T-cell (primary cell): Measurements from ENCODE around the gene HOXC10. TPM values are rescaled to one million over a fixed set of nuclear protein-coding genes. Genes with fewer than 3 reads are reported as not detected.

Experiments
- ATAC-seq, 4 experiments: fragments of 200-7000 bp in 3 of 4; fragments of 150-1000 bp in 1 of 4; cut with Tn5 transposase; replicated peaks in 1 of 4; 1 replicate in 3 of 4; 2 replicates in 1 of 4; pipeline ENCODE4 v1.10.0; 2021; ENCODE audit warnings: moderate library complexity in 3 of 4, mild to moderate bottlenecking in 2 of 4, moderate number of reproducible peaks in 1 of 4
- CTCF ChIA-PET, 2 donors: fragments of 300-600 bp; sonication (Branson Sonifier 250); formaldehyde crosslinking; loops; one replicate each; lab custom pipeline; 2022; ENCODE audit warnings: antibody characterized with exemption in 2 of 2; lab: Charles Lee
- POLR2A ChIA-PET, 2 donors: fragments of 300-600 bp; sonication (Branson Sonifier 250); formaldehyde crosslinking; loops; one replicate each; lab custom pipeline; 2022; ENCODE audit warnings: antibody characterized with exemption in 2 of 2; lab: Charles Lee
- DNase-seq, 35 experiments: peaks; one replicate each; pipeline versions ENCODE4 v3.0.0 to v3.0.0-alpha.2; 2013 to 2023
- H3K27ac ChIP-seq: one replicate; pipeline ENCODE4 v1.5.1; 2013; ENCODE audit warnings: low read length
- H3K27me3 ChIP-seq, 2 experiments: replicated peaks in 1 of 2; 1 replicate in 1 of 2; 2 replicates in 1 of 2; pipeline versions ENCODE4 v1.6.1 to v1.7.0; 2013; ENCODE audit warnings: low read length in 1 of 2, mixed read lengths in 1 of 2; ENCODE audit not compliant: control insufficient read depth in 2 of 2, insufficient read depth in 2 of 2; ENCODE audit errors: extremely low read depth in 1 of 2
- H3K36me3 ChIP-seq, 2 donors: 1 replicate in 1 of 2; 2 replicates in 1 of 2; pipeline versions ENCODE4 v1.6.1 to v1.7.0; 2013; ENCODE audit warnings: low read length in 1 of 2; ENCODE audit not compliant: control insufficient read depth in 2 of 2, insufficient read depth in 1 of 2; ENCODE audit errors: extremely low read depth in 1 of 2
- H3K4me1 ChIP-seq, 2 experiments: 1 replicate in 1 of 2; 2 replicates in 1 of 2; pipeline versions ENCODE4 v1.6.1 to v1.7.0; 2013; ENCODE audit warnings: low read length in 2 of 2, mixed read lengths in 1 of 2; ENCODE audit not compliant: insufficient read depth in 2 of 2, control insufficient read depth in 1 of 2; ENCODE audit errors: extremely low read depth in 1 of 2
- H3K4me3 ChIP-seq, 2 donors: 1 replicate in 1 of 2; 2 replicates in 1 of 2; pipeline versions ENCODE4 v1.5.1 to v1.7.0; 2013; ENCODE audit warnings: mild to moderate bottlenecking in 2 of 2, low read length in 1 of 2, moderate library complexity in 1 of 2; ENCODE audit not compliant: control insufficient read depth in 1 of 2; ENCODE audit errors: extremely low read depth in 1 of 2
- H3K9me3 ChIP-seq: 2 replicates; pipeline ENCODE4 v1.7.0; 2013
- H3K27ac Mint-ChIP-seq, 2 donors: one replicate each; pipeline ENCODE4 v1.8.0; 2020 to 2021; ENCODE audit warnings: mild to moderate bottlenecking in 2 of 2, mixed read lengths in 2 of 2
- H3K27me3 Mint-ChIP-seq, 2 donors: one replicate each; pipeline ENCODE4 v1.8.0; 2021 to 2022; ENCODE audit warnings: mixed read lengths in 2 of 2
- H3K36me3 Mint-ChIP-seq: one replicate; pipeline ENCODE4 v1.8.0; 2021; ENCODE audit warnings: mixed read lengths
- H3K4me1 Mint-ChIP-seq, 3 donors: one replicate each; pipeline ENCODE4 v1.8.0; 2020 to 2022; ENCODE audit warnings: mixed read lengths in 3 of 3, mild to moderate bottlenecking in 1 of 3
- H3K4me3 Mint-ChIP-seq, 3 donors: one replicate each; pipeline ENCODE4 v1.8.0; 2020 to 2022; ENCODE audit warnings: mild to moderate bottlenecking in 3 of 3, mixed read lengths in 3 of 3, moderate library complexity in 3 of 3
- H3K9me3 Mint-ChIP-seq, 3 donors: one replicate each; pipeline ENCODE4 v1.8.0; 2020 to 2022; ENCODE audit warnings: mixed read lengths in 3 of 3
- WGBS: methylation state at CpG from one replicate; pipeline ENCODE4 v1.1.5; 2013; ENCODE audit warnings: missing lambda C conversion rate; ENCODE audit not compliant: insufficient coverage; 5-methylcytosine and 5-hydroxymethylcytosine counted together
- total RNA-seq, 35 experiments: library from RNA in 6 of 35; stranded (reverse) in 6 of 35; fragments of 120-200 nt in 1 of 35; gene quantifications; one replicate each; pipeline versions ENCODE4 v1.2.1 to v1.2.4 and lab custom pipeline; 2013 to 2026

The HOXC10 gene
- total RNA-seq, 5 donors from 2014 or later (not counting 1 experiment from before 2014, with no cell fraction given), result 0.30 TPM; not detected in 4

GRCh38 chr12:53939141-53940108, 45.5 kb upstream of the HOXC10 start:
- POLR2A ChIA-PET, result no interaction called here
- peaks cover 0 to 3% (median 0%) of the 10 kb centered on the region in 3 donors for H3K9me3 Mint-ChIP-seq
- H3K4me3 Mint-ChIP-seq, result peak overlapping the region in 1 of 3 donors; percentile 3
- DNase-seq (no peak), ATAC-seq (peak in 1 of 4 experiments; percentile 24)
- no peaks in the 10 kb centered on the region for H3K36me3 Mint-ChIP-seq
- Histone ChIP-seq H3K9me3 (no peaks in the 10 kb centered on the region), H3K36me3 (no peaks in the 10 kb centered on the region), H3K27me3 (peaks cover 34 to 74% of the 10 kb centered on the region in 2 experiments), H3K27ac (no peak overlapping the region), H3K4me3 (no peak overlapping the region), H3K4me1 (peaks cover 0 to 23% of the 10 kb centered on the region in 2 experiments)
- peaks cover 84 to 87% of the 10 kb centered on the region in 2 donors for H3K27me3 Mint-ChIP-seq
- CTCF ChIA-PET, result no interaction called here
- WGBS, result 15% methylated on average over 83 of the region's 91 CpGs
- H3K4me1 Mint-ChIP-seq, result peaks cover 15 to 28% (median 18%) of the 10 kb centered on the region in 3 donors
- peak overlapping the region in 1 of 2 donors; percentile 31 for H3K27ac Mint-ChIP-seq

- H3K27ac Mint-ChIP-seq, result no peak overlapping the region
- Histone ChIP-seq H3K27ac (no peak overlapping the region), H3K4me1 (peaks cover 0 to 30% of the 10 kb centered on the region in 2 experiments), H3K9me3 (no peaks in the 10 kb centered on the region), H3K27me3 (peaks cover 34 to 74% of the 10 kb centered on the region in 2 experiments), H3K4me3 (no peak overlapping the region), H3K36me3 (no peaks in the 10 kb centered on the region)
- no peak overlapping the region for H3K4me3 Mint-ChIP-seq
- DNase-seq, result no peak
- ChIA-PET POLR2A (interaction anchor here in 1 of 2 donors (0.5 kb wide), 1 partner anchor 47 kb away, joined by 5 read pairs; no protein-coding TSS in a partner anchor), CTCF (no interaction called here)
- no CpG with 5 or more reads among the region's 9 CpGs for WGBS
- H3K9me3 Mint-ChIP-seq, result peaks cover 0 to 3% (median 0%) of the 10 kb centered on the region in 3 donors
- no peaks in the 10 kb centered on the region for H3K36me3 Mint-ChIP-seq
- ATAC-seq, result no peak
- H3K4me1 Mint-ChIP-seq, result peaks cover 13 to 30% (median 21%) of the 10 kb centered on the region in 3 donors
- H3K27me3 Mint-ChIP-seq, result peaks cover 85 to 87% of the 10 kb centered on the region in 2 donors
These were observed 44.4 kb upstream of the HOXC10 start for GRCh38 chr12:53940443-53941014.

GRCh38 chr12:53941187-53941586, 43.8 kb upstream of the HOXC10 start:
- DNase-seq, result no peak
- Histone ChIP-seq H3K27ac (no peak overlapping the region), H3K36me3 (no peaks in the 10 kb centered on the region), H3K4me1 (peaks cover 0 to 25% of the 10 kb centered on the region in 2 experiments), H3K9me3 (no peaks in the 10 kb centered on the region), H3K4me3 (no peak overlapping the region), H3K27me3 (peaks cover 38 to 74% of the 10 kb centered on the region in 2 experiments)
- Mint-ChIP-seq H3K9me3 (peaks cover 0 to 3% (median 0%) of the 10 kb centered on the region in 3 donors), H3K4me1 (peaks cover 6 to 24% (median 14%) of the 10 kb centered on the region in 3 donors), H3K4me3 (no peak overlapping the region), H3K36me3 (no peaks in the 10 kb centered on the region), H3K27ac (no peak overlapping the region), H3K27me3 (peaks cover 85 to 87% of the 10 kb centered on the region in 2 donors)
- CTCF ChIA-PET, result no interaction called here
- no peak for ATAC-seq
- POLR2A ChIA-PET, result interaction anchor here in 1 of 2 donors (0.5 kb wide), 1 partner anchor 47 kb away, joined by 5 read pairs; no protein-coding TSS in a partner anchor

- no peak overlapping the region for H3K4me3 Mint-ChIP-seq
- Histone ChIP-seq H3K36me3 (no peaks in the 10 kb centered on the region), H3K4me3 (no peak overlapping the region), H3K9me3 (no peaks in the 10 kb centered on the region), H3K4me1 (peaks cover 0 to 25% of the 10 kb centered on the region in 2 experiments), H3K27ac (no peak overlapping the region), H3K27me3 (peaks cover 38 to 74% of the 10 kb centered on the region in 2 experiments)
- ChIA-PET CTCF (interaction anchor here in 1 of 2 donors (0.7 kb wide), 1 partner anchor 90 kb away, joined by 8 read pairs; no protein-coding TSS in a partner anchor), POLR2A (no interaction called here)
- ATAC-seq, result peak in 1 of 4 experiments; percentile 58
- 0% methylated on average over 1 of the region's 5 CpGs for WGBS
- peaks cover 85 to 88% of the 10 kb centered on the region in 2 donors for H3K27me3 Mint-ChIP-seq
- H3K9me3 Mint-ChIP-seq, result peaks cover 0 to 3% (median 0%) of the 10 kb centered on the region in 3 donors
- H3K27ac Mint-ChIP-seq, result no peak overlapping the region
- DNase-seq, result no peak
- H3K4me1 Mint-ChIP-seq, result peaks cover 6 to 22% (median 13%) of the 10 kb centered on the region in 3 donors
- no peaks in the 10 kb centered on the region for H3K36me3 Mint-ChIP-seq
These were observed 43.2 kb upstream of the HOXC10 start for GRCh38 chr12:53941750-53942149.

GRCh38 chr12:53942467-53942997, 42.4 kb upstream of the HOXC10 start:
- Histone ChIP-seq H3K4me3 (no peak overlapping the region), H3K9me3 (no peaks in the 10 kb centered on the region), H3K36me3 (no peaks in the 10 kb centered on the region), H3K27ac (no peak overlapping the region), H3K4me1 (peaks cover 0 to 25% of the 10 kb centered on the region in 2 experiments), H3K27me3 (peaks cover 37 to 74% of the 10 kb centered on the region in 2 experiments)
- no peak overlapping the region for H3K27ac Mint-ChIP-seq
- no CpG with 5 or more reads among the region's 2 CpGs for WGBS
- H3K4me1 Mint-ChIP-seq, result peaks cover 6 to 15% (median 13%) of the 10 kb centered on the region in 3 donors
- no peaks in the 10 kb centered on the region for H3K36me3 Mint-ChIP-seq
- ATAC-seq, result no peak
- H3K27me3 Mint-ChIP-seq, result peaks cover 82 to 88% of the 10 kb centered on the region in 2 donors
- no peak overlapping the region for H3K4me3 Mint-ChIP-seq
- H3K9me3 Mint-ChIP-seq, result peaks cover 0 to 3% (median 0%) of the 10 kb centered on the region in 3 donors
- POLR2A ChIA-PET, result no interaction called here
- no peak for DNase-seq
- CTCF ChIA-PET, result interaction anchor here in 1 of 2 donors (0.7 kb wide), 1 partner anchor 89 kb away, joined by 8 read pairs; no protein-coding TSS in a partner anchor

- Mint-ChIP-seq H3K9me3 (peaks cover 0 to 3% (median 0%) of the 10 kb centered on the region in 3 donors), H3K36me3 (no peaks in the 10 kb centered on the region), H3K27me3 (peaks cover 88 to 91% of the 10 kb centered on the region in 2 donors), H3K4me1 (peaks cover 6 to 9% (median 7%) of the 10 kb centered on the region in 3 donors), H3K27ac (no peak overlapping the region), H3K4me3 (no peak overlapping the region)
- no peak overlapping the region for H3K27ac ChIP-seq
- peaks cover 0 to 15% of the 10 kb centered on the region in 2 experiments for H3K4me1 ChIP-seq
- POLR2A ChIA-PET, result no interaction called here
- peaks cover 42 to 72% of the 10 kb centered on the region in 2 experiments for H3K27me3 ChIP-seq
- WGBS, result 21% methylated on average over 2 of the region's 4 CpGs
- no peak for ATAC-seq
- H3K4me3 ChIP-seq, result no peak overlapping the region
- H3K9me3 ChIP-seq, result no peaks in the 10 kb centered on the region
- CTCF ChIA-PET, result interaction anchor here in 1 of 2 donors (0.6 kb wide), 1 partner anchor 264 kb away, joined by 8 read pairs; no protein-coding TSS in a partner anchor
- no peaks in the 10 kb centered on the region for H3K36me3 ChIP-seq
- DNase-seq, result no peak
These were observed 40.7 kb upstream of the HOXC10 start for GRCh38 chr12:53944209-53944608.
